RKO (cell line): ENCODE measurements around the gene HMGN4.

Experiments
- DNase-seq: peaks from one replicate; pipeline ENCODE4 v3.0.0-alpha.2; 2016; ENCODE audit warnings: low spot score

Gene HMGN4

DNA sequence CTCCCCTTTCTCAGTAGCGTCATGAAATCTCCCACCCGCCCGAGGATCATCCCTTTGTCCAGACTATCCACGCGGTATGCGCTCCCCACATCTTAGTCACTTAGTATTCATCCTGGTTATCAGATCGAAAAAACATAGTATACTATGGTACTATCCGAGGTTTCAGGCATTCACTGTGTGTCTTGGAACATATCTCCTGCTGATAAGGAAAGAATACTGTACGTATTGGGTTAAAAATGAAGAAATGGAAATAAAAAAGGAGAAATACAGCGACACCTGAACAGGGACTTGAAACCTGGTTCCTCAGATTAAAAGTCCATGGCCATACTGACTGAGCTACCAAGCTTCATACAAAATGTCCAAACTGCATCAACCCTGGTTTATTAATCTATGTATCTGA lies 14.0 kb downstream of the HMGN4 start:
- DNase-seq: no peak

DNA sequence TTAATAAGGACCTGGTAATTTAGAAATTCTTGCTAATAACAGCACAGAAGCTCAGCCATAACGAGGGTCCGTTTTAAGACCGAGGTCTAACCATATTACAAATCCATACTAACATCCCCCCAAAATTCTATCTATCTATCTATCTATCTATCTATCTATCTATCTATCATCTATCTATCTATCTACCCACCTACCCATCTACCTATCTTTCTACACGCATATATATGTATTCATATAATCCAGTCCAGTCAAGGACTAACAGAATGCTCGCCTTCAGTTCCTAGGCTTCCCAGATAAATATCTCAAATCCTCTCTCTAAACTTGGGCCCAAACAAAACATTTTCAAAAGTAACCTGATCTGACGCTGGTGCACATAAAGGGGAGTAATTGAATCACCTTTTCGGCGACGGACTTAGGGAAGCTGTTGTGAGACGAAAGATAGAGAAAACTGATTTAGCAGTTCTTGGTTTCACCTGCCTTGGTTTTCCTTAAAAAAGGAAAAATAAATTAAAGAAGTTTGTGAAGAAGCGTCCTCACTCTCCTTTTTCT lies 14.5 kb downstream of the HMGN4 start:
- DNase-seq: no peak

DNA sequence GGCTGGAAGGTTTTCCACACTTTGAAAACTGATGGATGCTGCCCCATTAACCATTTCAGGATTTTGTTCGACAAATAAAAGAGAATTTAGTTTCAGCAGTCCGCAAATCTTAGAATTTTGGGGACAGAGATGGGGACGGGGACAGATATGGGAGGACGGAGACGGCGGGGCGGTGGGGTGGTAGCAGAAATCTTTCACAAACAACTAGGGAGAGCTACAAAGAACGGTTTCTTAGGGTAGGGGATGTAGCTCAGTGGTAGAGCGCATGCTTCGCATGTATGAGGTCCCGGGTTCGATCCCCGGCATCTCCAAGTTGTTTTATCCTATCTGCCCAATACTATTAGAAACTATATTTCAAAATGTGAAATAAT lies 15.1 kb downstream of the HMGN4 start:
- peak; percentile 77 for DNase-seq

DNA sequence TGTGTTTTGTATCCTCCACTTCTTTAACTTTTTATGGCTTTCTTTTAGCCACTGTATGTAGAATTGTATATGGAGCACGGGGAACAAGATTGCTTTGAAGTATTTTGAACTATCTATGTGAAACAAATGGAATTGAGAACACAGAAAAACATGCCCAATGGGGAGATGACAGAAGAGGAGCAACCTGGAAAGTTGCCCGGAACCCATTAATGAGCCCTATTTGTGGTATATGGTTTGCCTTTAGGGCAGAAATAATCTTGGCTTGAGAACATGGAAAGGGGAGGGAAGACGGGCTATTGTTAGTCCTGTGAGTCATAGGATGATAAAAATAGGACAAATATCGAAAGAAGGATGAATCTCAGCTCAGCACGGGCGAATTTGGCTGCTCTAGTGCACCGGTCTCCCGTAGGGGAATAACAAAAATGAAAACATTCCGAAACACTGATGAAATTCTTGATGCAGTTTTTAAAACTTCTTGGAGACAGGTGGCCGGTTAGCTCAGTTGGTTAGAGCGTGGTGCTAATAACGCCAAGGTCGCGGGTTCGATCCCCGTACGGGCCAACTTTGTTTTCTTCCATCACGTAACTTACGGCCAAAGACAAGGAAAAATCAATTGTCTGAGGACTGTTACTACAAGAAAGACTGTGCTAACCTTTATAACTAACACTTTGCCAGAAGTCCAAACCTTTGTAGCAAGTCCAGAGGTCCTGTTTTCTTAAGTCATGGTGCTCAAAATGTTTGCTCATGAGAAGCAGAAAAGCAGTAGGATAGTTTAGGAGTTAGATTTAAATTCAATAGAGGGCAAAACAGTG lies 15.7 kb downstream of the HMGN4 start:
- peak; percentile 92 for DNase-seq

DNA sequence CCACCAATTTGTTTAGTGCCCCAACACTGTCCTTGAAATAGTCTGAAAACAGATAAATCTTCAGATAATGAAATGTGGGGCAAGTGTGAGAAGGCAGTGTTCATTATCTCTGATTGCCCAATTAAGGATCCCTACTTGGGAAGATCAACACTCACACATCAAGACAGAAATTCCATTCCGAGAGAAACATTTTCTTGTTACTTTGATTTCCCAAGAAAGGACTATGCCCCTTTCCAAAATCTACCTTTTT lies 16.2 kb downstream of the HMGN4 start:
- no peak for DNase-seq

DNA sequence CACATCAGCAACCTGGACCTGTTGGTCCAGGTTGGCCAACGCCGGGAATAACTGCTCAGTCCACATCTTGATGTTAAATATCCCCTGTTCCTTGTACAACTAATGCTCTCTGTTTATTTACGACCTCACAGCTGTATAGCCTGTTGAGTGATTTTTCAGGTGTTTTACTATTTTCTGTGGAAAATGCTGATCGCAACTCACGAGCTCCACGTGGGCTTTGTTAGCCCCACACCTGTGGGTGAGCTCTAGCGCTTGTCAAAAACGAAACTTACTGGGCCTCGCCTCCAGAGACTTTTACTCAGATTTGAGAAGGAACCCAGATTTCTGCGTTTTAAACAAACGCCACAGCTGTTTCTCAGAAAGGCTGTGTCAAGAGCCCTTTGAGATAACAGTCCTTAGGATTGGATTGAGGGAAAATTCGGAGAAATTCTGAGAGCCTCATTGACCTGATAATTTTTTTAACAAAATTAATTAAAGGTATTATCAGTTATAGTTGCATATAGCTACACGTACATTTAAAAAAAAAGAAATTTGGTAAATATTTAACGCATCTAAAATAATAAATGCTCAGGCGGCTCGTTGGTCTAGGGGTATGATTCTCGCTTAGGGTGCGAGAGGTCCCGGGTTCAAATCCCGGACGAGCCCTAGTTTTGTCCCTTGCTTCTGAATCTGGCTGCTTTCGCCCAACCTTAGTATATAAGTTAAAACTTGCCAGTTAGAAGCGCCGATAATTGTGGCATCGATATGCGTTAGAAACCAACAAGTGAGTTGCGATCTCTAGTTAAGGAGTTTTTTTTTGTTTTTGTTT lies 16.7 kb downstream of the HMGN4 start:
- DNase-seq: peak; percentile 81

DNA sequence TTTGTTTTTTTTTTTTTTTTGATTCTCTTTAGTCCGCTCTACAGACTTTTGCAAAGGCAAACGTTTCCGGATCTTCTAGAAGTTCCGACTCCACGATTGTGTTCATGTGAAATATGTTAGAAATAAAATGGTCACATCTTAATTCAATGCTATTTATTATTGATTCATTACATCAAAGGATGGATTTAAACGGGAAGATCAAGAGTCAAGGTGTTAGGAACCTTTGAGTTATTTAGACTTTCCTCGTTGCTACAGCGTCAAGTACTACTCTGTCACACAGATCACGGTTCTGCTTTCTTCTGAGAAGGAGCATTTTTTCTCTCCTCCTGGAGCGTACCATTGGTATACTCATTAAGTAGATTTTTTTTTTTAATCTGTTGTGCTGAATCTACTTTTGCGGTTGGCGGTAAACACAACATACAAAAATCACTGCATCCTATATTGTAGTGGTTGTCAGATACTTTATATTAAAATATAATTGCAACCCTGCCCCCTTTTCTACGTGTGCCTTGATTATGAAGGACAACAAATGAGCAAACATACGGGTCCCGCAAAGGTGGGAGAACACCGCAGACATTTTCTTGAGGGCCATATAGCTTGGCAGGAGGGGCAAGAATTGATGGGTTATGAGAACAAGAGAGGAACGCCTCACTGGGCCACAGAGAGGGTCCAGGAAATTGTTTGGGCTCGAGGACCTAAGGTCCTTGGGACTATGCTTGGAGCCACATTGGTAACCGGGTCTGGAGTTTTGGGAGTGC lies 17.5 kb downstream of the HMGN4 start:
- DNase-seq: peak; percentile 84

DNA sequence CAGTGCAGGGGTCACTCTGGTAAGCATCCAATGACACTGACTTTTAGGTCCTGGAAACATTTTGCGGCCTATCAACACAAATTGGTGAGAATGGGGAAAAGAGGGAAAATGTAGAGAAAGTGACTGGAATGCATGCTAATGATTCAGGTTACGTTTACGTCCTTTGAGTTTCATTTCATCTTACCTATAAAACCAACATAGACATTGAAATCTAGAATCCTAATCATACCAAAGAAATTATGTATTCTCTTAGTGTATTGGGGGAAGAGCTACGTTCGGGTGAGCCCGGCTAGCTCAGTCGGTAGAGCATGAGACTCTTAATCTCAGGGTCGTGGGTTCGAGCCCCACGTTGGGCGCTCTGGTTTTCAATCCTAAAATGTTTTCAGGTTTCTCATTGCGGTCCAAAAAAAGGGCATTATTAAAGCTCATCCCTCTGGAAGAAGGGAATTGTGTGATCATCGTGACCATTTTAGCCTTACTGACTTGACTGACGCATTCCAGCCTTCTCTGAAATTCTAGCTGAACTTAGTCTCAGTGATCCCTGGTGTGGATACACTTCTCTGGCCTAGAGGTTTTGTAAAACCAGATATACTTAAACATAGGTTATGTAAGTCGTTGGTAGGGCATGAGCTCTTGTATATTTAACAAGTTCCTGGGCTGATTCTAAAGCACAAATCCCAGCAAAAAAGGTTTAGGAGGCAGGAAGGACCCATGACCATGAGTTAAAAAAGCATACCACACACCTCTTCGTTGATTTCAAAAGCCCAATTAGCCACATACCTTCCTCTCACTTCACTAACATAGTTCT lies 18.3 kb downstream of the HMGN4 start:
- peak; percentile 94 for DNase-seq

DNA sequence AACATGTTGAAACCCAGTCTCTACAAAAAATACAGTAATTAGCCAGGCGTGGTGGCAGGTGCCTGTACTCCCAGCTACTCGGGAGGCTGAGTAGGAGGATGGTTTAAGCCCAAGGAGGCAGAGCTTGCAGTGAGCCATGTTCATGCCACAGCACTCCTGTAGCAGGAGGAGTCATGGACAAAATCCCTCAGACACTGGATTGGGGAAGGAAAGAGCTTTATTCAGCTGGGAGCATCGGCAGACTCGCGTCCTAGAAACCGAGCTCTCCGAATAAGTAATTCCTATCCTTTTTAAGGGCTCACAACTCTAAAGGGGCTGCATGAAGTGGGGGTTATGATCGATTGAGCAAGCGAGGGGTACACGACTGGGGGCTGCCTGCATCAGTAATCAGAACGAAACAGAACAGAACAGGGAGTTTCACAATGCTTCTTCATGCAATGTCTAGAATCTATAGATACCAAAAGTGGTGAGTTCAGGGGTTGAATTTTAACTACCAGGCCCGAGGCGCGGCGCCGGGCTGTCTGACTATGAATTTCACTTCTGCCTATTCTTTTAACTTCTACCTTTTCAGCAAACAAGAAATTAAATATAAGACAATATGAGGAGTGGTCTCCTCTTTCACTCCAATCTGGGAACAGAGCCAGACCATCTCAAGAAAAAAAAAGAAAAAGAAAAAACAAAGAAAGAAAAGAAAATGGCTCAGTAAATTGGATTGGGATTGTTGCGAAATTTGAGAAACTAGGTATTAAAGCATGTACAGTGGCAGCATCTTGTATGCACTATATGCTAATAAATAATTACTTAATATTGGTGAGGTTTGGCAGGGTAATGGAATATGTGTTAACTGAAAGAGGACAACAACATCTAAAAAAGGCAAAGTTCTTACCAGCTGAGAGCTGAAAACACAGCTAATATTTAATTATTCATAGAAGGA lies 23.6 kb downstream of the HMGN4 start:
- no peak for DNase-seq

DNA sequence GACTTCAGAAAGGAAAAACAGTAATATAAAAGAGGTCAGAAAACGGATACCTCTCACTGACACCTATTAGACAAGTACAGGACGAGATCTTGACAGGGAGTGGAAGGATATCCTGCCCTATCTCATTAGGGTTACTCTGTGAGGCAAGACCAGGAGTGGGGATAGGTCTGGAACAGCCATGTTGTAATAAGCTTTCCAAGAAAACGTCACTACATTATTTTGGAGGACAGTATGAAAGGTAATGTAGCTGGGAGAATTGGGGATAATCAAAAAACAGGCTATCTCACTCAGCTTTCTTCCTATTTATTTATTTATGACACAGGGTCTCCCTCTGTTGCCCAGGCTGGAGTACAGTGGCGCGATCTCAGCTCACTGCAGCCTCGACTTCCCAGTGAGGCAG lies 25.3 kb downstream of the HMGN4 start:
- no peak for DNase-seq

DNA sequence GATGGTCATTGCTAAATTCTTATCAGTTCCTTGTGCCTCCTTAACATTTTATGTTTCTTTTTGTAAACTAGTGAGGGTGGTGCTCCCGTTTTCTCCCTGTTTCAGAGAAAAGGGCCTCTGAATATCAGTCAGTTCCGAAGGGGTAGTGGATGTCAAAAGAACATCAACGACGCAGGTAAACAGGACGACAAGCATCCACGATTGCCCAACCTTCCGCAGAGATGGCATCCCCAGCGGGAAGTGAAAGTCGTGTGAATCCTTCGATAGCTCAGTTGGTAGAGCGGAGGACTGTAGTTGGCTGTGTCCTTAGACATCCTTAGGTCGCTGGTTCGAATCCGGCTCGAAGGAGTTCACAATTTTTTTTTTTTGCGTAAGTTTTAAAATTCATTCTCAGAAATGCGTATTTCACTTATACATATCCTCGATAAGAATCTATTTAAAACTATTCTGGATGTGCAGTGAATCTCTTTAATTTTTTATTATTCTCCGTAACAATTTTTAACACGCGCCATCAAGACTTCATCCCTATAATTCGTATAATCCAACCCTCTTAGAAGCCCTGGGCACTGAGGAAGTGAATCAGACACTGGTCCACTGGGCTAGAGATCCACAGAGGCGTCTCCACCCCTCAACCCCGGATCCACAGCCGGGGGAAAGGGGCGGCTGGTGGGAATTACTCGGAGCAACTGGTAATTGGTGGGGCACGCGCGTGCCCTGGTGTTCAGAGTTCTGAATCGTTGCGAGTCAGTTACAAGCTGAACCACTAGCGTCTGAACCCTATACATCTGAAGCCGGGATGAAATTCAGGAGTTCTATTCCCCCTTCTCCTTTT lies 30.7 kb downstream of the HMGN4 start:
- peak; percentile 88 for DNase-seq

DNA sequence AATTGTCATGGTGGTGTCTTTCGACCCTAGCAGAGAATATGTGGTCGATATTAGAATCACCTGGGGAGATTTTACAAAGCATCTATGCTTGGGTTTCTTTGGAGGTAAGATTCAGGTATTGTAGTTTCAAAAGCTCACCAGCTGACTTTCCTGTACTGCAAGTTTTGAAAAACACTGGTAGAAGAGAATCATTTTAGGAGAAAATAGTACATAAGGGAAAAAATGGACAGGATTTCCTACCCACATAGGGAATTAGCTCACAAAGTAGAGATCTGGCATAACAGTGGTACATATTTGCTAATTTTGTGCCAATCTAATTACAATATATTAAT lies 31.2 kb downstream of the HMGN4 start:
- no peak for DNase-seq

DNA sequence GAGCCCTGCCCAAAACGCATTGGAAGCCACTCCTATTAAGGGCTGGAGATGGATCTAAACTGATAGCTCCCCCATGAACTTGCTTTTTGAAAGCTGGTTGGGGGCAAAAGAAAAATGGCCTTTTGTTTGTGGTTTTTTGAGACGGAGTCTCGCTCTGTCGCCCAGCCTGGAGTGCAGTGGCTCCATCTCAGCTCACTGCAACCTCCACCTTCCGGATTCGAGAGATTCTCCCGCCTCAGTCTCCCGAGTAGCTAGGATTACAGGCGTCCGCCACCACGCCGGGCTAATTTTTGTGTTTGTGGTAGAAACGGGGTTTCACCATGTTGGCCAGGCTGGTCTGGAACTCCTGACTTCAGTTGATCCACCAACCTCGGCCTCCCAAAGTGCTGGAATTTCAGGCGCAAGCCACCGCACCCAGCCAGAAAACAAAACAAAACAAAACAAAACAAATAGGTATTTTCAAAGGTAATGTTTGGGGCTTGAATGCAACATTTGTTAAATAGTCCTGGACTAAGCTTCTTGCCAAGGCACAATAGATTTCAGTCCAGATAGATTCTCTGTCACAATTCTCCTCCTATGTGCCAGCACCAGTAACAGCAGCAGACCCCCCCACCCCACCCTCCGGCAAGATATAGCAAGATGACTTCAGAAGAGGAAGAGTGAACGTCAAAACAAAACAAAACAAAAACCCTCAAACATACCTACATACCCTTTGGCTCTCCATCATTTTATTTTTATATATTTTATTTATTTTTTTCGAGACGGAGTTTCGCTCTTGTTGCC lies 32.1 kb downstream of the HMGN4 start:
- no peak for DNase-seq

DNA sequence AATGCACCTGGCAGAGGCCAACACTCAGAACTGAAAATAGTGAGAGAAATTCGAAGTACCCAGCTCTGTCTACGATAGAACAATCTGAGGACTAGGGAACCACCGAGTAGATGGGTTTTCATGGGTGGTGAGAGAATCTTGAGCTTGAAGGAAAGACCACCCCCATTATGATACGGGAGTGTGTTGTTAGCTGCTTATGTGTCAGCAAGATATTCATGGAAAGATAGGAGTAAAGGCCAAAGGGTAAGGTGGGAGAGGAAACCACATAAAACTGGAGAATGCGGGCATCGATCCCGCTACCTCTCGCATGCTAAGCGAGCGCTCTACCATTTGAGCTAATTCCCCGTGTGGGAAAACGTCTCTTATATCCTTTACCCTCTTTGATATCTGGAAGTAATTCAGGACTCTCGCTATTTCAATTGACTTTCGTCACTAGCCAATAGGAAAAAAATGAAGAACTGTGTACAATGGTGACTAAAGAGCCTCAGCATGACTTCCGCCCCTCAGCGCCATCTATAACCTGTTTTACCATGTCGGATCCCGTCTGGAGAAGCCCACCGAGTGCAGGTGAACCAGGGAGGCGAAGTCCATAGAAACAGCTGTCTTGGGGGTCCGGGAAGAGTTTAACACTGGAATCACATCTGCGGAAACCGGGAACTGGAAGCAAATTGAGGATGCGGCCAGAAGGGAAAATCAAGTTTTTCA lies 33.6 kb downstream of the HMGN4 start:
- DNase-seq: peak; percentile 93

DNA sequence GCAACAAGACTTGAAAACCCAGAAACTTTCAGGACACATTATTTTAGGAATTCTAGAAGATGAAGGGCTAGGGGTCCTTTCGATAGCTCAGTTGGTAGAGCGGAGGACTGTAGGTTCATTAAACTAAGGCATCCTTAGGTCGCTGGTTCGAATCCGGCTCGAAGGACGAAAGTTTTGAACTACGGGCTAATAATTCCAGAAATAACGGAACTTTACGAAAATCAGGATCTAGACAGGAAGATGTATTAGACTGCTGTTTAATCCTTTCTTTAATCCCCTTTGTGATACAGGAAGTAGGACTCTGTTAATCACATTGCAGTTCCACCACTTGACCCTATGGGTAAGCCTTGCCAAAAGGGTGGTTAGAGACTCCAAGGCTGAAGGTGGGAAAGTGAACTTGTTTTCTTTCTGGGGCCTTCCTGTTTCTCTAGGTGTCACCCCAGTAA lies 37.4 kb downstream of the HMGN4 start:
- peak; percentile 48 for DNase-seq

DNA sequence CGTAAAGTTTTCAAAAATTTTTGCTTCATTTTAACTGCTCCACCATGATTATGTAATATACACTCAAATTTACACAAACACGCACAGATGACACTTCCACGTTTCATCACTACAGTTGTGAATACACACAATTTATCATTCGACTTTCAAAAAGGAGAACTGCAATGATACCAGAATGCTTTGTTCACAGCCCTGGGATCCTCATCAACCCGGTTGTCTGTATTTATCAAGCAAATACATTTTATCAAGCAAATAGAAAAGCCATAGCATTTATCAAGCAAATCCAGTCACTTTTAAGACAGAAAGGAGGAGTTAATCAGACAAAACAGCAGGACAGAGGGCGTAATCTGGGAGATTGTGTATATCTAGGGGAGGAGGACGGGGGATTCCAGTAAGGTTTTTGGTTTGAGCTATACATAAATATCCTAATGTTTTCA lies 38.3 kb downstream of the HMGN4 start:
- DNase-seq: peak; percentile 27

DNA sequence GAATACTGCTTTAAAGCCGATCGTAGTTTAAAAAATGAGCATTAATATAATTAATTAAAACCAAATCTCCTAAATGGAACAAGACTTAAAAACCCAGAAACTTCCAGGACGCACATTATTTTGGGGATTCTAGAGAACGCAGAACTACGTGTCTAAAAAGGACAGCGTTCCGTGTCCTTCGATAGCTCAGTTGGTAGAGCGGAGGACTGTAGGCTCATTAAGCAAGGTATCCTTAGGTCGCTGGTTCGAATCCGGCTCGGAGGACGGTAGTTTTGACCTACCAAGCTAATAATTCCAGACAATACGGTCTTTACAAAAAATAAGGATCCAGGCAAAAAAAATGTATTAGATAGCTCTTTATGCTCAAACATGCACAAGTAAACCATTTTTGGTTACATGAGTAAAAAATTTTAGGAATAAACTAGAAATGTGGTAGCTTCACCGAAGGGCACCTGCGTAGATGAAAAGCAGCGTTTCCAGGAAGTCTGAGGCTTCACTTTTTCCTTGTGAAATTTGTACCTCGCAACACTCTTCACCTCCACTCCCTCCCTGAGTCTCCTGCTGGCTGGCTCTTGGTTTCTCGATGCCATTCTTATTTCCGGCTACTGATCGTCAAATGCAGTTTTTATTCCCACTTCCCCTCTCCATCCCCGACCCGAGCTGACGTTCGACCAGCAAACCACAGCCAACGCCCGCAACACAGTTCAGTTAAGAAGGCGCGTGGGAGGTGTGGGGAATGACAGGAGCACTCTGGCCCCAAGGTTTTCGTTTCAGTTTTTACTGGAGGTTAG lies 39.0 kb downstream of the HMGN4 start:
- DNase-seq: peak; percentile 82

DNA sequence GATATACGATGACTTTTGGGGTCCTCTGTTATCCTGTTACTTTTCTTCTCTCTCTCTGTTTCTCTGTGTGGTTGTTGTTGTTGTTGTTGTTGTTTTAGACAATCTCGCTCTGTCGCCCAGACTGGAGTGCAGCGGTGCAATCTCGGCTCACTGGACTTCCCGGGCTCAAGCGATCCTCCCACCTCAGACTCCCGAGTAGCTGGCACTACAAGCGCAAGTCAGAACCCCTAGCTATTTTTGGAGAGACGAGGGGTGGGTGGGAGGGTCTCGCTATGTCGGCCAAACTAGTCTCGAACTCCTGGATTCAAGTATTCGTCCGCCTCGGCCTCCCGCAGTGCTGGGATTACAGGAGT lies 39.5 kb downstream of the HMGN4 start:
- no peak for DNase-seq
